HEK293 (cell line): ENCODE measurements around the gene SUCLA2.

Source experiments
- CTCF ChIA-PET: fragments of 350-600 bp; formaldehyde crosslinking; extraction: SDS; loops from one replicate; lab custom pipeline; 2021; ENCODE audit warnings: antibody characterized with exemption; lab: Yijun Ruan, JAX
- POLR2A ChIA-PET: fragments of 300-600 bp; formaldehyde crosslinking; extraction: SDS; loops from one replicate; lab custom pipeline; 2020; ENCODE audit warnings: antibody characterized with exemption, inconsistent platforms; lab: Yijun Ruan, JAX
- H3K27ac ChIP-seq: fragments of 200-500 bp; sonication (Bioruptor generic); 2 replicates; pipeline ENCODE4 v1.5.1; 2014; ENCODE audit warnings: low read depth, low read length, control low read depth, inconsistent platforms; ENCODE audit errors: extremely low read depth
- H3K36me3 ChIP-seq, 2 experiments: fragments of 200-500 bp in 1 of 2; sonication (Bioruptor generic) in 1 of 2; 1 replicate in 1 of 2; 2 replicates in 1 of 2; pipeline ENCODE4 v1.5.1; 2014 to 2017; ENCODE audit warnings: inconsistent platforms in 2 of 2, low read length in 2 of 2; ENCODE audit not compliant: control insufficient read depth in 2 of 2, insufficient read depth in 1 of 2
- H3K4me1 ChIP-seq: fragments of 200-500 bp; sonication (Bioruptor generic); 2 replicates; pipeline ENCODE4 v1.5.1; 2014; ENCODE audit warnings: mild to moderate bottlenecking, low read length, inconsistent platforms; ENCODE audit not compliant: control insufficient read depth, insufficient read depth
- H3K4me3 ChIP-seq: 2 replicates; pipeline ENCODE4 v1.5.1; 2011; ENCODE audit warnings: low read depth, mild to moderate bottlenecking, control low read depth, low read length, moderate library complexity
- H3K9me3 ChIP-seq: fragments of 200-500 bp; sonication (Bioruptor generic); 2 replicates; pipeline ENCODE4 v1.5.1; 2014; ENCODE audit warnings: low read depth, low read length, inconsistent platforms; ENCODE audit not compliant: control insufficient read depth, insufficient read depth
- BCL11B ChIP-seq: fragments of 450-650 bp; formaldehyde crosslinking; IDR thresholded peaks from 2 replicates; pipeline ENCODE4 v1.5.1; 2016; ENCODE audit warnings: low read depth, missing biosample characterization, missing genetic modification characterization
- CTCF ChIP-seq: fragments of 450-650 bp; formaldehyde crosslinking; IDR thresholded peaks from 2 replicates; pipeline ENCODE4 v1.5.1; 2016; ENCODE audit warnings: missing biosample characterization, missing genetic modification characterization
- GLI2 ChIP-seq: fragments of 450-650 bp; formaldehyde crosslinking; IDR thresholded peaks from 2 replicates; pipeline ENCODE4; 2017; ENCODE audit warnings: missing biosample characterization, missing genetic modification characterization, low read depth, borderline replicate concordance
- KLF16 ChIP-seq: fragments of 450-650 bp; formaldehyde crosslinking; IDR thresholded peaks from 2 replicates; pipeline ENCODE4 v1.5.1; 2017; ENCODE audit warnings: missing biosample characterization, missing genetic modification characterization
- KLF7 ChIP-seq: fragments of 450-650 bp; formaldehyde crosslinking; IDR thresholded peaks from 2 replicates; pipeline ENCODE4 v1.5.1; 2016; ENCODE audit warnings: missing biosample characterization, missing genetic modification characterization, borderline replicate concordance
- PRDM6 ChIP-seq: fragments of 450-650 bp; formaldehyde crosslinking; IDR thresholded peaks from 2 replicates; pipeline ENCODE4 v1.5.1; 2017; ENCODE audit warnings: missing biosample characterization, missing genetic modification characterization
- SCRT2 ChIP-seq: fragments of 450-650 bp; formaldehyde crosslinking; IDR thresholded peaks from 2 replicates; pipeline ENCODE4 v1.5.1; 2016; ENCODE audit warnings: missing biosample characterization, missing genetic modification characterization
- SP2 ChIP-seq: fragments of 450-650 bp; formaldehyde crosslinking; IDR thresholded peaks from 2 replicates; pipeline ENCODE4 v1.5.1; 2016; ENCODE audit warnings: missing biosample characterization, missing genetic modification characterization
- TRIM28 ChIP-seq: IDR thresholded peaks from 2 replicates; pipeline ENCODE4 v1.6.1; 2011; ENCODE audit warnings: low read length, control low read depth, borderline replicate concordance
- TSHZ1 ChIP-seq: fragments of 450-650 bp; formaldehyde crosslinking; IDR thresholded peaks from 2 replicates; pipeline ENCODE4 v1.5.1; 2016; ENCODE audit warnings: missing biosample characterization, missing genetic modification characterization, borderline replicate concordance
- ZBTB17 ChIP-seq: fragments of 450-650 bp; formaldehyde crosslinking; IDR thresholded peaks from 2 replicates; pipeline ENCODE4 v1.5.1; 2016; ENCODE audit warnings: missing biosample characterization, missing genetic modification characterization
- ZBTB26 ChIP-seq: fragments of 450-650 bp; formaldehyde crosslinking; optimal IDR thresholded peaks from 2 replicates; pipeline ENCODE3; 2016; ENCODE audit warnings: missing biosample characterization, mild to moderate bottlenecking, missing genetic modification characterization
- ZFP69B ChIP-seq: fragments of 450-650 bp; formaldehyde crosslinking; IDR thresholded peaks from 2 replicates; pipeline ENCODE4 v1.5.1; 2016; ENCODE audit warnings: missing biosample characterization, missing genetic modification characterization
- ZNF2 ChIP-seq: fragments of 450-650 bp; formaldehyde crosslinking; IDR thresholded peaks from 2 replicates; pipeline ENCODE4 v1.5.1; 2016; ENCODE audit warnings: missing biosample characterization, missing genetic modification characterization
- ZNF324 ChIP-seq: fragments of 450-650 bp; formaldehyde crosslinking; IDR thresholded peaks from 2 replicates; pipeline ENCODE4 v1.5.1; 2016; ENCODE audit warnings: missing biosample characterization, missing genetic modification characterization
- ZNF404 ChIP-seq: fragments of 450-650 bp; formaldehyde crosslinking; IDR thresholded peaks from 2 replicates; pipeline ENCODE4 v1.5.1; 2017; ENCODE audit warnings: missing biosample characterization, missing genetic modification characterization
- ZNF433 ChIP-seq: fragments of 450-650 bp; formaldehyde crosslinking; IDR thresholded peaks from 2 replicates; pipeline ENCODE4 v1.5.1; 2016; ENCODE audit warnings: missing biosample characterization, missing genetic modification characterization, low read depth
- ZNF558 ChIP-seq: fragments of 450-650 bp; formaldehyde crosslinking; IDR thresholded peaks from 2 replicates; pipeline ENCODE4 v1.5.1; 2016; ENCODE audit warnings: missing biosample characterization, missing genetic modification characterization
- ZNF596 ChIP-seq: fragments of 450-650 bp; IDR thresholded peaks from 2 replicates; pipeline ENCODE4 v1.5.0; 2018; ENCODE audit warnings: missing biosample characterization, mild to moderate bottlenecking, missing genetic modification characterization, moderate library complexity
- ZNF610 ChIP-seq: fragments of 450-650 bp; formaldehyde crosslinking; IDR thresholded peaks from 2 replicates; pipeline ENCODE4 v1.5.1; 2016; ENCODE audit warnings: missing biosample characterization, missing genetic modification characterization, borderline replicate concordance
- ZSCAN18 ChIP-seq: fragments of 450-650 bp; formaldehyde crosslinking; IDR thresholded peaks from 2 replicates; pipeline ENCODE4 v1.5.1; 2016; ENCODE audit warnings: missing biosample characterization, missing genetic modification characterization

The SUCLA2 gene

GRCh38 chr13:48029859-48030258 lies 28.8 kb upstream of the SUCLA2 start:
- POLR2A ChIA-PET, result no interaction called here

GRCh38 chr13:48028066-48028465 lies 27.0 kb upstream of the SUCLA2 start:
- Histone ChIP-seq H3K27ac (no peak overlapping the region), H3K9me3 (no peaks in the 10 kb centered on the region), H3K4me1 (no peaks in the 10 kb centered on the region), H3K4me3 (no peak overlapping the region), H3K36me3 (no peaks in the 10 kb centered on the region)
- TF ChIP-seq PRDM6, result no peak
- TF ChIP-seq KLF16 (tag by site-specific recombination), result no peak
- no peak for TF ChIP-seq ZNF558 (tag by site-specific recombination)
- ChIA-PET POLR2A (interaction anchor here (1.0 kb wide), 1 partner anchor 10 kb away, joined by 5 read pairs; the partner anchor contains the start of gene NUDT15), CTCF (interaction anchor here (0.6 kb wide), 1 partner anchor 10 kb away, joined by 3 read pairs; no protein-coding TSS in a partner anchor)

More at GRCh38 chr13:48029859-48030258, 28.8 kb upstream of the SUCLA2 start:
- TF ChIP-seq GLI2 (tag by site-specific recombination), result no peak
- no peak for TF ChIP-seq ZNF433 (tag by site-specific recombination)
- TF ChIP-seq KLF7, result no peak
- TF ChIP-seq TRIM28, result no peak
- no peak for TF ChIP-seq ZNF610 (tag by site-specific recombination)
- TF ChIP-seq SP2 (tag by site-specific recombination), result no peak
- TF ChIP-seq TSHZ1 (tag by site-specific recombination), result no peak
- no peak for TF ChIP-seq ZBTB26 (tag by site-specific recombination)
- TF ChIP-seq ZNF404, result no peak
- TF ChIP-seq ZBTB17 (tag by site-specific recombination), result no peak
- TF ChIP-seq, all 188 proteins: peak for 0
- no peaks in the 10 kb centered on the region for H3K36me3 ChIP-seq
- H3K4me1 ChIP-seq, result no peaks in the 10 kb centered on the region
- no peak overlapping the region for H3K4me3 ChIP-seq
- no peaks in the 10 kb centered on the region for H3K9me3 ChIP-seq
- H3K27ac ChIP-seq, result no peak overlapping the region
- CTCF ChIA-PET, result interaction anchor here (0.6 kb wide), 1 partner anchor 739 kb away, joined by 3 read pairs; no protein-coding TSS in a partner anchor

GRCh38 chr13:48019796-48020195 lies 18.7 kb upstream of the SUCLA2 start:
- no peaks in the 10 kb centered on the region for H3K4me1 ChIP-seq
- H3K27ac ChIP-seq, result no peak overlapping the region
- H3K4me3 ChIP-seq, result no peak overlapping the region
- H3K36me3 ChIP-seq, result no peaks in the 10 kb centered on the region
- POLR2A ChIA-PET, result no interaction called here
- no peaks in the 10 kb centered on the region for H3K9me3 ChIP-seq
- CTCF ChIA-PET, result no interaction called here
- TF ChIP-seq ZNF596 (tag by site-specific recombination) (no peak), BCL11B (tag by site-specific recombination) (no peak), ZFP69B (tag by site-specific recombination) (no peak), CTCF (no peak), ZNF2 (tag by site-specific recombination) (no peak), ZNF324 (tag by site-specific recombination) (no peak), SCRT2 (tag by site-specific recombination) (no peak), TRIM28 (no peak), ZSCAN18 (tag by site-specific recombination) (no peak)
